GM18520 (cell line): ENCODE data around the gene ENDOV.

ENCODE experiments used
- ATAC-seq: cut with Tn5 transposase; IDR thresholded peaks from one replicate; pipeline ENCODE4 v1.9.1; 2021; ENCODE audit not compliant: unreplicated experiment

ENDOV gene

GRCh38 chr17:80430446-80431245 lies 15.7 kb downstream of the ENDOV start:
- no peak for ATAC-seq

- ATAC-seq = no peak
These were observed 16.6 kb downstream of the ENDOV start for GRCh38 chr17:80431246-80432195.

- ATAC-seq = no peak
These were observed 17.5 kb downstream of the ENDOV start for GRCh38 chr17:80432350-80432955.

- no peak for ATAC-seq
These were observed 18.1 kb downstream of the ENDOV start for GRCh38 chr17:80432961-80433550.

- ATAC-seq = no peak
These were observed 19.1 kb downstream of the ENDOV start for GRCh38 chr17:80433916-80434666.

GRCh38 chr17:80437532-80437931 lies 22.6 kb downstream of the ENDOV start:
- ATAC-seq = no peak

GRCh38 chr17:80438806-80439205 lies 23.8 kb downstream of the ENDOV start:
- ATAC-seq = no peak

- no peak for ATAC-seq
These were observed 24.5 kb downstream of the ENDOV start for GRCh38 chr17:80439499-80439898.

GRCh38 chr17:80441133-80441578 lies 26.2 kb downstream of the ENDOV start:
- ATAC-seq = no peak

GRCh38 chr17:80441598-80442322 lies 26.8 kb downstream of the ENDOV start:
- ATAC-seq = no peak

GRCh38 chr17:80442323-80442659 lies 27.3 kb downstream of the ENDOV start:
- no peak for ATAC-seq

GRCh38 chr17:80442764-80443163 lies 27.8 kb downstream of the ENDOV start:
- no peak for ATAC-seq

DNA sequence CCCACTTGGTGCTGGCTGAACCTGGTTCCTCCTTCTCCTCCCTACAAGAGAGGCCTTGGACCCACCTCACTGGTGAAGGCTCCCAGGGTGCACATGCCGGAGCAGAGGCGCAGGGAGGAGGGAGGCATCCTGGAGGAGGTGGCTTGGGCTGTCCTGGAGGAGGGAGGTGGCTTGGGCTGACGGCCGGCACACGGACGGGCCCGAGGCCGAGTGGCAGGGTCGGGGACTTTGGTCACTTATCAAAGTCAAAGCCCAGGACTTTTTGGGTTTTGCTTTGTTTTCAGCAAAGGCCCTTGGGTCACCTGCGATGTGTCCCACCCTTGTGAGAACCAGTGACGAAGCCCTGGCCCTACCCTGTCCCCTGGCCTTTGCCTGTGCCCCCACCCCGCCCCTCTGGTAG lies 28.5 kb downstream of the ENDOV start:
- ATAC-seq = no peak

DNA sequence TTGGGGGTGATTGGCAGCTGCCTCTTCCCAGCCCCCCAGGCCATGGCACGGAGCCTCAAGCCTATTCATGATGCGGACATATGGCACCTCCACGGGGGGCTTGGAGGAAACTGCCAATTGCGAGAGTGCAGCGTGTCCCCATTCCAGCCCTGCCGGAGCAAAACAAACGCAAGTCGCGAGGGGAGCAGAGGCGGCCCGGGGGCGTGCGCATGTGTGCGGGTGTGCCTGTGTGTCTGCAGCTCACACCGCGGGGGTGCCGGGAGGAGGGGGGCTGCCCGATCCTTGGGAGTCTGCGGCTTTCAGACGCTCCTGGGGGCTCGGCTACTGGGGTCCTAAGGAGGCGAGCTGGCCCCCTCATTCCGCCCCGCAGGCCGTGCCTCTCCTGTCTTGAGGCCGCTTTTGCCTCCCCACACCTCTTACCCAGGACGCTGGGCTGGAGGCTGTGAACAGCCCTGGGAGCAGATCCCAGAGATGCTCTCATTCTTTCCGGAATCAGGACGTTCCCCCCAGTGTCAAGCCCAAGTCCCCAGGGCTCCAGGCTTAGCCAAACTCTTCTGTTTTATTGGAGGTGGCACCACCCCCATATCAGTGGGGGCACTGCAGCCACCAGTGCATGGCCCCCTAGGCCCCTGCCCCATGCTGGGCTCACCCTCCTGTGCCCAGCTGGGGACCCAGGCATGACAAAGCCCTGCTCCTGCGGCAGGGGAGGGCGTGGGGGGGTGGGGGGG lies 29.1 kb downstream of the ENDOV start:
- ATAC-seq = no peak

DNA sequence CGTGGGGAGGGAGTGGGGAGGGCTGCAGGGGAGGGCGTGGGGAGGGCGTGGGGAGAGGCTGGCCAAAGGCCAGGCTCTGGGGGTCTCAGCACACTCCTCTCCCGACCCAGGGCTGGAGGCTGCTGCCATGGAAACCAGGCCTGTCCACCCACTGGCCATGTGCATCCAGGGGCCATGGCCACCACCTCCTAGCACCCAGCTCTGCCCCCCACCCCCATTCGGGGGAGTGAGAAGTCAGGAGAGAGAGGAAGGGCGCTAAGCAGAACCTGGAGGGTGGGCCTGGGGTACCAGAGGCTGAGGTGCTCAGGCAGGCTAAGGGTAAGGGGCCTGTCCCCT lies 29.6 kb downstream of the ENDOV start:
- ATAC-seq = no peak

GRCh38 chr17:80445007-80445725 lies 30.2 kb downstream of the ENDOV start:
- no peak for ATAC-seq

- ATAC-seq = no peak
These were observed 30.8 kb downstream of the ENDOV start for GRCh38 chr17:80445726-80446110.

DNA sequence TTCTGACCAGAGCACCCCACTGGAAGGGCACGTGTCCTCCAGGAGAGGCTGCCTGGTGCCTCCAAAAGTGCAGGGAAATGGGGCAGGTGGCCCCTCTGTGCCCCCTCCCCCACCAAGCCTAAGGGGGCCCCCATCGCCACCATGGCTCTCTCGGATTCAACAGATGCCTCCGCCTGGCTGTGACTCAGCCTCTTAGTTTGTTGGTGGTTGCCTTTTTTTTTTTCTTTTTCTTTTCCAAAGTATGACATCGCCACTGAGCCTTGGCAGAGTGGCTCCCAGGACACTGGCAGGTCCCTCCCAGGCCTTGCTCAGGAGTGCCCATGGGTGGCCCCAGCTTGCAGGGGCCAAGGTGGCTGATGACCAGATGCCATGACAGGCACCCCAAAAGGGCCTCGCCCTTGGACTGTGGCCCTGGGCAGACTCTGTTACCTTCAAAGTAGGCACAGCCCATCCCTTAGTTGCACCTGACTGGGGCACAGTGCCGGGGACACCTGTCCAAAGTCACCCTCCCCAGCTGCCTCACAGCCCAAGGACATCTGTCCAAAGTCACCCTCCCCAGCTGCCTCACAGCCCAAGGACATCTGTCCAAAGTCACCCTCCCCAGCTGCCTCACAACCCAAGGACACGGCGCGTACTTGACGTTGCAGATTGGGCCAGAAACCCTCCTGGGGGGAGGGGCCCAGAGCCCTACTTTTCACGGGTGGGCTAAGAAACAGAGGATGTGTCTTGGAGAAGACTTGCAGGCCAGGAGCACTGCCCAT lies 31.9 kb downstream of the ENDOV start:
- ATAC-seq = no peak
